Medulla oblongata (tissue), 1 donor: ENCODE measurements around the gene PCYT2.

Source experiments
- DNase-seq: peaks from one replicate; pipeline ENCODE4 v3.0.0-alpha.2; 2015; ENCODE audit errors: extremely low spot score

PCYT2 gene

GRCh38 chr17:81942167-81942553 lies 31.0 kb upstream of the PCYT2 start:
- DNase-seq: no peak

GRCh38 chr17:81941484-81942166 lies 30.4 kb upstream of the PCYT2 start:
- DNase-seq: no peak

- no peak for DNase-seq
Observed at GRCh38 chr17:81940538-81941483, 29.6 kb upstream of the PCYT2 start.

DNA sequence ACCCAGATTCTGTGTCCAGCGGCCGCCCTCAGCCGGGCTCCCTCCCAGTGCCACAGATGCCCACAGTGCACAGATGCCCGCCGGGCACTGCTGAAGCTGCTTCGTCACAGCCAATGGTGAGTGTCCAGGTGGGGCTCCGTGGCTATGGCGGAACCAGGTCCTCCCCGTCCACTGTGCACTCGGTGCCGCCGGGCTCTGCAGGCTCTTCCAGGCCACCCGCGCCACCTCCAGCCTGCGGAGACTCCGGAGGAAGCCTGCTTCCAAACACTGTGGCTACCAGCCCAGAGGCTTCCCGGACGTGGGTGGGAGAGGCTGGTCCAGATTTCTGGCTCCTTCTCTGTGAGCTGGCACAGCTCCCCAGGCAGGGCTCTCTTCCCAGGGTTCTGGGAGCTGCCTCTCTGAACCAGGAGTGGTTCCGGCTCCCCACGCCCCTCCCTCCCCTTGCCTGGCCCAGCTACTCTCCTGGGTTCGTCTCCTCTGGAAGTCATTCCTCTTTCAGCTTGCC lies 28.7 kb upstream of the PCYT2 start:
- DNase-seq: peak; percentile 74

DNA sequence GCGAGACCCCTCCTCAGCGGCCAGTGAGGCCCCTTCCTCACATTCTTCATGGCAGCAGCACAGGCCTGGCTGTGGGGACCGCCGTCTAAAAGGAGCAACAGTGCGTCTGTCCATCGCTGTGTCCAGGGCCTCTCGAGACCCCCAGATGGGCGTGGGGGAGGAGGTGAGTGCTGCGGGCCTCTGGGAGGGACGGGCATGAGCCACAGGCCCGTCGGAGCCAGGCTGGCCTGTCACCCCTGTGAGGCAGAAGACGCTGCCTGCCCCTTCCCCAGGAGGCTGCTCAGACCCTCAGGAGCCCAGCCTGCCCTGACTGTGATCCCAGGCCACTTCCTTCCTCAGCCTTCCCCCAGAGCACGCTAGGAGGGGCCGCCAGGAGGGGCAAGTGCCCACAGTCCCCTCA lies 28.0 kb upstream of the PCYT2 start:
- DNase-seq: no peak

DNA sequence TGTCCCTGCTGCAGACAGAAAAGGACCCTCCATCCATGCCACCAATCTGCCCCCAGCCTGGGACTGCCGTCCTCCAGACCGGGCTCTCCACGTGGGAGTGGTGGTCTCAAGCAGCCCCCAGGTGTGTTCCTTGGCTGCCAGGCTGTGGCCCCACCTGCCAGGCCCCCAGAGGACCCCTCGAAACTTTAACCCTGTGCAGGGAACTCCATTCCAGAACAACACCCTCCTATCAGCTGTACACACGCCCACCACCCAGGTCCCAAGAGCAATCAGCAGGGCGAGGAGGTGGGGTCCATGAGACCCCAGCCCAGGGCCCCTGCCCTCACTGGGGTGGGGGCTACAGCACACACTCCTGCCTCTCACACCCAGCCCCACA lies 24.5 kb upstream of the PCYT2 start:
- no peak for DNase-seq

GRCh38 chr17:81934850-81935708 lies 23.9 kb upstream of the PCYT2 start:
- DNase-seq: no peak

DNA sequence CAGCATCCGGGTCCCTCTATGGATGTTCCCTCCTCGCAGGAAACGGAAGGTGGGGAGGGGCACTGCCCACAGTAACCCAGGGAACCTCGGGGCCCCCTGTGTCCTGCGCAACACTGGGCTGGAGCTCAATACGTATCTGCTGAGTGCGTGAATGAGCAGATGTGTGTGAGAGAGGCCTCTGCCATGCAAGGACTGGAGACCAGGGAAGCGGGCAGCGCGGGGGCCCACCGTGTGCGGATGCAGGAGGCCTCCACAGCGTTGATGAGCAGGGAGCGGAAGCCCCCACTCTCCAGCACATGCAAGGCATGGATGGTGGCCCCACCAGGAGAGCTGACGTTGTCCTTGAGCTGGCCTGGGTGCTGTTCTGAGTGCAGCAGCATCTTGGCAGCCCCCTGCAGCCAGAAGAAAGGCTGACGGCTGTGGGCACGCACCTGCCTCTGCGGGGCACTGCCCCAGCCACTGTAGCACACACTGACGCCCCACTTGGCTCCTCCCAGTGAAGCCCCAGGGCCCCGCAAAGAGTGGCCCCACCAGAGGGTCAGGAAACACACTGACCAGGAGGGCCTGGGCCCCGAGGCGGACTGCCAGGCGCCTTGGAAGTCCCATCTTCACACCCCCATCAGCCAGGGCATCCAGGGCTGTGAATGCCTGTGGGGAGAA lies 23.0 kb upstream of the PCYT2 start:
- DNase-seq: no peak

DNA sequence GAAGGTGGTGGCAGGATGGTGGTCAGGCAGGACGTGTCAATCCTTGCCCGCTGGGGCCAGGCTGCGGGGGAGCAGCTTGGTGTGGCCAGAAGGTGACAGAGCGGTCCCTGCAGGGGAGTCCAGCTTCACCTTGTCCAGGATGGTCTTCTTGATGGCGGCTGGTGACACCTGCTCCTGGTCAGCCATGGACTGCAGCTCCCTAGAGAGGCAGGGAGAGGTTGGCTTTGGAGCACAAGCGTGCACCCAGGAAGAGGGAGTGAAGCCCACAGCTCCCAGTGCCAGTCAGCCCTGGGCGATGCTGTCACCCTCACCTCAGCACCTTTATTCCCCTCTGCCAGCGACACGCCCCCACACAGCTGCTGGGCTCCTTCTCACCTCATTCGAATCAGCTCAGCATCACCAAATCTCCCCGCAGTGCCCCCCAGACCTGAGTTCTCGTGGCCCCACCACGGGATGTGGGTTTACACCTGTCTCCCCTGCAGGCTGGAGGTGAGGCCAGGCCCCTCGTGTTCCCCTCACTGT lies 22.0 kb upstream of the PCYT2 start:
- no peak for DNase-seq

GRCh38 chr17:81932333-81932983 lies 21.3 kb upstream of the PCYT2 start:
- DNase-seq: no peak

DNA sequence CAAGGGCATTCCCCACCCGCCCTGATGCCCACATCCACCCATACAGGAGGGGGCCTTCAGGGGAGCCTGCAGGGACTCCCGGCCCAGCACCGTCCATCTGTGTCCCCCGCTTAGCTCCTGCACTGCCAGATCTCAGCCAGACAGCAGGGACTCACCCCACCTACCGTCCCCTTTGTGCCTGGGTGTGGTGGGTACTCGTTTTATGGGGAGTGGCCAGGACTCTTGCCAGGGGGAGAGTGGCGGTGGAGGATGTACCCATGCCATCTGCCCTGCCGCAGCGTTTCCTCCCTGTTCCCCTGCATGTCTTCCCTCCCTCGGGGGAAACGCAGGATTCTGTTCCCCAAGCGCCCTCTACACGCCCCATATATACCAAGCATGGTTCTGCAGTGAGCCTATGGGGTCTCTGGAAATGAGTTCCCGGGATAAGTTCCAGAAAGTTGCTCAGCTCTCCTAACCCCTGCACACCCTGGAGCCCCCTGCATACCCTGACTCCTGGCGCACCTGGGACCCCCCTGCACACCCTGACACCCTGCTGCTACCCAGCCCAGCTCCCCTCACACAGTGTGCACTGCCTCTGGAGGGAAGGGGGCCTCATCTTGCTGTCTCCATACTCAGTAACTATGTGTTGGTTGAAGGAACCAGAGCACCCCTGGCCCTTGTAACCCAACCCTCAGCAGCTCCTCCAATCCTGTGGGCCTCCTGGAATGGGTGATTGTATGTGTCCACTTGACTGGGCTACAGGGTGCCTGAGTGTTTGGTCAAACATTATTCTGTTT lies 20.5 kb upstream of the PCYT2 start:
- no peak for DNase-seq

- no peak for DNase-seq
Observed at GRCh38 chr17:81931189-81931556, 20.0 kb upstream of the PCYT2 start.

- DNase-seq: no peak
Observed at GRCh38 chr17:81930142-81931125, 19.2 kb upstream of the PCYT2 start.

GRCh38 chr17:81929253-81930141 lies 18.3 kb upstream of the PCYT2 start:
- no peak for DNase-seq

- no peak for DNase-seq
Observed at GRCh38 chr17:81928544-81929252, 17.5 kb upstream of the PCYT2 start.

- peak; percentile 96 for DNase-seq
Observed at GRCh38 chr17:81927653-81928543, 16.7 kb upstream of the PCYT2 start, which contains the start of gene MAFG. Gene MAFG, minus strand, starts transcription at chr17:81927735. Its CDS starts 4,550 bp downstream, at chr17:81923185.
